Measurements from ENCODE around the gene STIM2.

STIM2 gene

DNA sequence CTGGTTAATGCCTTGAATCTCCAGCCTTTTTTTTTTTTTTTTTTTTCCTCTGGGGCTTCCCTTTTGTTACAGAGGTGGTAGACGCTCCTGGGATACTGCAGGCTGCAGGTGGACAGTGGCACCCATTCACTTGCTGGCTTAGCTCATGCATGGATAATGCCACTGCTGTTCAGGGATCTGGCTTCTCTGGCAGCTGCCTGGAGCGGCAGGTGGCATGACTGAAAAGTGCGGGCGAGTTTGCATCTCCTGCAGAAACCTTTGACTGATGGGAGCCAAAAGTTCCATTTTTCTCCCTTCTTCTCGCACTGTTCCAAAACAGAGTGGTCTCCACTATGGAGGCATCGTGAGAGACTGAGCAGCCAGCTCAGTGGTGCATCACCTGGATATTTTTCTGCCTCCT is 5.9 kb upstream of the STIM2 start:
- Histone ChIP-seq H4K20me1 (no peaks in the 10 kb centered on the region), H3K4me3 (no peak overlapping the region), H3K4me1 (peaks cover 41% of the 10 kb centered on the region), H3K27ac (no peak overlapping the region), H3K9ac (no peak overlapping the region), H3K27me3 (no peaks in the 10 kb centered on the region), H3K9me3 (peaks cover 23% of the 10 kb centered on the region), H3K4me2 (no peak overlapping the region), H3K36me3 (no peaks in the 10 kb centered on the region)
- no peak for TF ChIP-seq Cebpa-rat (IDR thresholded peaks at IDR 0.05)

DNA sequence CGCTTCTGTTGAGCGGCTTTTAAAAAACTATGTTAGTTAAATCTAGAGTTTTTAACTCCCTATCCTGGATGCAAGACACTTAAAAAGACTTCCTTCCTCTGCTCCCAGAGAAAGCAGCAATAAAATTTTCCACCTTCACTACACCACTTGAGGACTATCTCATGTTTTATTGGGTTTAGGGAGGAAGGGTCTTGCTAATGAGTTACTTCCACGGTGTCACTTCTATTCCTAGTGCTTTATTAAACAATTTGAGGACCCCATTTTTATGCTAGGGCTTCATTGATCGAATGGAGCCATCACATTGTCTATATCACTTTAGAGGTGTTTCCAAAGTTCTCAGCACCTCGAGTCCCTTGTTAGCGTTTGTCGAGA is 3.7 kb upstream of the STIM2 start:
- Histone ChIP-seq H3K4me1 (peaks cover 29% of the 10 kb centered on the region), H3K4me3 (peak overlapping the region; percentile 95), H4K20me1 (peaks cover 6% of the 10 kb centered on the region), H3K9me3 (peaks cover 17% of the 10 kb centered on the region; the same call in 1 of the 2 replicates), H3K9ac (peak overlapping the region; percentile 94), H3K36me3 (no peaks in the 10 kb centered on the region), H3K4me2 (peak overlapping the region; percentile 98), H3K27me3 (no peaks in the 10 kb centered on the region), H3K27ac (peak overlapping the region; percentile 94)
- TF ChIP-seq Cebpa-rat (IDR thresholded peaks at IDR 0.05) = no peak

DNA sequence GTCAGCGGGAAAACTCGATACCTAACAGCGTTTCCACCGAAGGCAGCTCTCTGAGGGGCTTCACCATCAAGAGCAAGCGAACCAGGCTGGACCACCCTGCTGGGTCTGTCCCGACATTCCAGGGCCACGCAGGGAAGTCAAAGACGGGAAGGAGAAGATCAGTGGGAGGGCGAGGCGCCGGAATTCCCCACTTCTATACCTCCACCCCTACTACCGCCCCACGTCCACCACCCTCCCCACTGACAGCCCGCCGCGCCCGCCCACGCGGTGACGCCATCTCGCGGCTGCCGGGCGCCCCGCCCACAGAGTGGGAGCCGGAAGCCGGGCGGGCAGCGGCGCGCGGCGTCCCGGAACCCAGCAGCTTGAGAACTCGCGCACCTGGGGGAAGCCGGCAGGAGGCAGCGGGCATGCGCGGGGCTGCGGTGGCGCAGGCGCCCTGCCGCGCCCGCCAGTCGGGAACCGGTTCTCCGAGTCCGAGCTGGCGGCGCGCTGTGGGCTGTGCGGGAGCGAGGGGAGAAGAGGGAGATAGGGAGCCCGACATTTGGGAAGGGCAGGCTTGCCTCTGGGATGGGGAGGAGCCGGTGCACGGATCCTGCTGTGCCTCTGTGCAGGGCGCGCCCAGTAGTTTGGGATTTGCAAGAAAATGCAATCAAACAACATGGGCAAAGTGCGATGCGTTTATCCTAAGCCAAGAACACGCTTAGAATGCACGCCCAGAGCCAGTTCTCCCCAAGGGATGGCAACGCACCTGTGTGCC is 3.2 kb upstream of the STIM2 start:
- peak overlapping the region; percentile 94 for H3K27ac ChIP-seq

DNA sequence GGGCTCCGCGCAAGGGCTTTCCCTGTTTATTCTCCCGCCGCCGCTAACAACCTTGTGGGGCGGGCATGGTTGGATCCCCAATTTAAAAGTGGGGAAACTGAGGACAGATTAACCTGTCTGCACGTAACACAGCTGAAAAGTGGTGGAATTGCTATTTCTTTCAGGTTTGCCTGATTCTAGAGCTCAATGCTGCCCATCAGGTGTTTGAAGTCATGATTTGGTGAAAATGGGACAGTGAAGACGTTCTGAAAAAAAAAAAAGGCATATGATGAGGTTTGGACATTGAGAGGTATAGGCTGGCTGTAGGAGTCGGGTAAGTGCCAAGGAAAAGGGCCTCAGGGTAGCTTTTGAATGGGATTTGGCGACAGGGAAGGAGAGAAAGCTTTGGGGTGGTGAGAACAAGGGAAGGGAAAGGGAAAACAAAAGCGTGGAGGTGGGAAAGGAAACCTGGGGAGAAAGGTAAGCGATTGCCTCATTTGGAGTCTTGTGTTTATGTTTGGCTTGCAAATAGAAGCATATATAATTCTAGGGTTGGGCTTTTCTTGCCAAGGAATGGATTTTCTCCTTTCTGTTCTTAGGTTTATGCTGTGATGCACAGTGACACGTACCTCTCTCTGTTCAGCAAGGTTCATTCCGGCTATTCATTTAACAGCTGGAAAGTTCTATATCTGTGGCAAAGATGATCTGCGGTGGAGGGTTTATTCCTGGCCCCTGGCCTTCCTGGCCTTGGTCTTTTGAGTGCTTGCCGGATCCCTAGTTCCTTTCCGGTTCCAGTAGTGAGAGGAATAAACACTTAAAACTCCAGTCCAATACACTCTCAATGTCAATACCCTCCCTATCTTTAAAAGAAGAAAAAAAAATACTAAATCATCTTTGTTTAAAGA is 2.4 kb upstream of the STIM2 start:
- peak overlapping the region; percentile 95 for H3K4me3 ChIP-seq

More for the DNA sequence above, 3.2 kb upstream of the STIM2 start:
- H3K36me3 ChIP-seq = no peaks in the 10 kb centered on the region
- TF ChIP-seq Cebpa-rat (IDR thresholded peaks at IDR 0.05) = no peak
- peaks cover 11% of the 10 kb centered on the region for H4K20me1 ChIP-seq
- peaks cover 14% of the 10 kb centered on the region; the same call in 1 of the 2 replicates for H3K9me3 ChIP-seq
- peak overlapping the region; percentile 98 for H3K4me2 ChIP-seq
- peaks cover 29% of the 10 kb centered on the region for H3K4me1 ChIP-seq
- peak overlapping the region; percentile 94 for H3K9ac ChIP-seq
- no peaks in the 10 kb centered on the region for H3K27me3 ChIP-seq
- H3K4me3 ChIP-seq = peak overlapping the region; percentile 95

DNA sequence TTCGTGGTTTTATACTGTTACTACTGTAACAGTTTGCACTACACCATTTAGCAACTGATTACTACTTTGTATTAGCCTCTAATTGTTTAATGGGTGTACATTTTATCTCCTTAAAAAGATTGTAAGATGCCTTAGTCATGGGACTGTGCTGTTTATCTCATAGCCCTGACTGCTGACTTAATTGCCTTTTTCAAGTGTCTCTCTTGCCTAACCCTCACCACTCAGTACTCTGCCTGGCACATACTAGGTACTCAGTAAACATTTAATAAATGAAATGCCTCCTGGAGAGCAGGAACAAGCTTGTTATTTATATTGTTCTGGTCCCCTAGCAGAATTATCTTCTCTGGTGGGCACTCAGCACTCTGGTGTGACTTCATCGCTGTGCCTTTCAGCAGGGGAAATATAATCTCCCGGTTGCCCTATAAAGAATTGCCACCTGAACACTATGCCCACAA is 1.7 kb upstream of the STIM2 start:
- peak overlapping the region; percentile 94 for H3K9ac ChIP-seq
- H3K27ac ChIP-seq = peak overlapping the region; percentile 94

More for the DNA sequence above, 2.4 kb upstream of the STIM2 start:
- Histone ChIP-seq H3K4me2 (peak overlapping the region; percentile 98), H3K27me3 (no peaks in the 10 kb centered on the region), H3K9ac (peak overlapping the region; percentile 94), H3K36me3 (no peaks in the 10 kb centered on the region), H3K27ac (peak overlapping the region; percentile 94), H4K20me1 (peaks cover 20% of the 10 kb centered on the region), H3K9me3 (peaks cover 6% of the 10 kb centered on the region; the same call in 1 of the 2 replicates), H3K4me1 (peaks cover 29% of the 10 kb centered on the region)
- no peak for TF ChIP-seq Cebpa-rat (IDR thresholded peaks at IDR 0.05)

DNA sequence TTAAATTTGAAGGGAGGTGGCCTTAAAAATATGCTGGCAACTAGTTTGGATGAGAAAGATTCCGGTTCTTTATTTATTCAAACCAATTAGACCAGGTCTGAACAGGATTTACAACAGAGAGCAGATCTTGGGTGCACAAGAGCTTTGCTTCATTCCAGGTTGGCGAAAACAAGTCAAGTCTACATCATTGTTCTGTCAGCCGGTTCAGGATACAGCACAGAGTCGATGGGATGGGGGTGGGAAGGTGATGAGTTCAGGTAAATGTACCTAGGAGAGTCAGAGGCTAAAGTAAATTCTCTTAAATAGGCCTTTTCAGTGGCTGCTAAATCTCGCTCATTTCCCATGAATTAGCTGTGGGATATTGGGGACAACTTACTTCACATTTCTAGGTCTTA is 882 bp upstream of the STIM2 start:
- no peaks in the 10 kb centered on the region for H3K9me3 ChIP-seq
- H3K4me2 ChIP-seq = peak overlapping the region; percentile 98
- H3K27me3 ChIP-seq = no peaks in the 10 kb centered on the region
- H3K4me1 ChIP-seq = peaks cover 35% of the 10 kb centered on the region
- TF ChIP-seq Cebpa-rat (IDR thresholded peaks at IDR 0.05) = no peak
- no peaks in the 10 kb centered on the region for H3K36me3 ChIP-seq
- peaks cover 33% of the 10 kb centered on the region for H4K20me1 ChIP-seq
- peak overlapping the region; percentile 94 for H3K9ac ChIP-seq
- H3K27ac ChIP-seq = peak overlapping the region; percentile 94
- peak overlapping the region; percentile 95 for H3K4me3 ChIP-seq

More for the DNA sequence above, 1.7 kb upstream of the STIM2 start:
- Histone ChIP-seq H3K4me3 (peak overlapping the region; percentile 95), H3K4me1 (peaks cover 32% of the 10 kb centered on the region), H3K4me2 (peak overlapping the region; percentile 98), H3K36me3 (no peaks in the 10 kb centered on the region), H3K9me3 (no peaks in the 10 kb centered on the region), H4K20me1 (peaks cover 27% of the 10 kb centered on the region), H3K27me3 (no peaks in the 10 kb centered on the region)
- TF ChIP-seq Cebpa-rat (IDR thresholded peaks at IDR 0.05) = no peak

DNA sequence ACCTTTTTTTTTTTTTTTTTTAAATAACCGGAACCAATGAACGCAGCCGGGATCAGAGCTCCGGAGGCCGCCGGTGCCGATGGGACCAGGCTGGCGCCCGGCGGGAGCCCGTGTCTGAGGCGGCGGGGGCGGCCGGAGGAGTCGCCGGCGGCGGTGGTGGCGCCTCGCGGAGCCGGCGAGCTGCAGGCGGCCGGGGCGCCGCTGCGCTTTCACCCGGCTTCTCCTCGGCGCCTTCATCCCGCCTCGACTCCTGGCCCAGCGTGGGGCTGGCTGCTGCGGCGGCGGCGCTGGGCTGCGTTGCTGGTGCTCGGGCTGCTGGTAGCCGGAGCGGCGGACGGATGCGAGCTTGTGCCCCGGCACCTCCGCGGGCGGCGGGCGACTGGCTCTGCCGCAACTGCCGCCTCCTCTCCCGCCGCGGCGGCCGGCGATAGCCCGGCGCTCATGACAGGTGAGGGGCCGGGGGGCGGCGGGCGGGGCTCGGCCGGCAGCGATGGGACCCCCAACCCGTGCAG is 337 bp downstream of the STIM2 start:
- peaks cover 35% of the 10 kb centered on the region for H4K20me1 ChIP-seq
- peaks cover 44% of the 10 kb centered on the region for H3K4me1 ChIP-seq
- peak overlapping the region; percentile 86 for H3K4me2 ChIP-seq

DNA sequence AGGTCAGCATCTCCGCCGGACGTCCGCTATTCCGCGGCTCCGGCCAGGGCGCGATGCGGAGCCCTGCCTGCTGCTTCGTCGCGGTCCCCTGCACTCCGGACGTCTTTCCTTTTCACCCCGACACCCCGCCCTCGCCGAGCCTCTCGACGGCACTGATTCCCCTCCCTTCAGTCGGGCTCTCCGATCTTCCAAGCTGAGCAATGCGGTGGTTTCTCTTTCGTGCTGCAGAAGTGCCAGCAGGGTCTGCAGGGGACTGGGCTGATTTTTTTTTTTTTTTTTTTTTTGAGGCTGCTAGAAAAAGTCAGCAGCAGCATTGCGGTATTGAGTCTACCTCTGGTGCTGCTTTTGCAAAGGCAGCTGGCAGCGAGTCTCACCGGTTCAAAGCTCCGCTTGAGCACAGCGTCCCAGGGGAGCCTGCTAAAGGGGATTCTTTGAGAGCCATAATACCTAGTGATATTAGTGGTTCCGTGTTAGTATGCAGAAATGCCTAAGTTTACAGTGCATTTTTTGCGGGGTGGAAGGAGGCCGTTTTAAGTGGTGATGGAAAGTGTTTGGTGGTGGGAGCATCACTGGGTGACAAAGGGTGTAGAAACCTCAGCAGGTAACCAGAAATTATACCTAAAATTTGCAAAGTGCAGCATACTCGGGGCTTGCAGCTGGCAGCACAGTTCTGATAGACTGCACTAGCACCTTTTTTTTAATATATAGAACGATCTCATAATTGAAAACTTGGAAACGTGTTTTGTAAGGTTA is 969 bp downstream of the STIM2 start:
- TF ChIP-seq Cebpa-rat (IDR thresholded peaks at IDR 0.05) = no peak
- Histone ChIP-seq H3K27me3 (no peaks in the 10 kb centered on the region), H3K4me3 (peak overlapping the region; percentile 95), H3K4me1 (peaks cover 48% of the 10 kb centered on the region), H4K20me1 (peaks cover 42% of the 10 kb centered on the region), H3K9me3 (no peaks in the 10 kb centered on the region; the same call in 1 of the 2 replicates), H3K9ac (peak overlapping the region; percentile 94), H3K4me2 (peak overlapping the region; percentile 86), H3K36me3 (peaks cover 6% of the 10 kb centered on the region; the same call in 1 of the 2 replicates), H3K27ac (peak overlapping the region; percentile 96)

More for the DNA sequence above, 337 bp downstream of the STIM2 start:
- Histone ChIP-seq H3K36me3 (peaks cover under 1% of the 10 kb centered on the region; the same call in 1 of the 2 replicates), H3K4me3 (peak overlapping the region; percentile 95), H3K27me3 (no peaks in the 10 kb centered on the region), H3K9ac (peak overlapping the region; percentile 94), H3K27ac (peak overlapping the region; percentile 96), H3K9me3 (no peaks in the 10 kb centered on the region)
- no peak for TF ChIP-seq Cebpa-rat (IDR thresholded peaks at IDR 0.05)
